UCSD-AML1 (cell line): Measurements from ENCODE around the gene CTNS.

Experiments
- DNase-seq: peaks from one replicate; lab custom pipeline; 2025; ENCODE audit not compliant: unreplicated experiment; lab: John Stamatoyannopoulos, UW

The CTNS gene

GRCh38 chr17:3636154-3636907 is at the start of gene CTNS, which contains the start of gene SHPK:
CTNS (plus strand) TSS chr17:3636760; CDS start chr17:3640207, 3,447 bp downstream.
SHPK (minus strand) TSS chr17:3636250; CDS start chr17:3636219, 31 bp downstream.
- DNase-seq: peak; percentile 97

- no peak for DNase-seq
These were observed 46.8 kb upstream of the CTNS start for GRCh38 chr17:3589784-3590183.

DNA sequence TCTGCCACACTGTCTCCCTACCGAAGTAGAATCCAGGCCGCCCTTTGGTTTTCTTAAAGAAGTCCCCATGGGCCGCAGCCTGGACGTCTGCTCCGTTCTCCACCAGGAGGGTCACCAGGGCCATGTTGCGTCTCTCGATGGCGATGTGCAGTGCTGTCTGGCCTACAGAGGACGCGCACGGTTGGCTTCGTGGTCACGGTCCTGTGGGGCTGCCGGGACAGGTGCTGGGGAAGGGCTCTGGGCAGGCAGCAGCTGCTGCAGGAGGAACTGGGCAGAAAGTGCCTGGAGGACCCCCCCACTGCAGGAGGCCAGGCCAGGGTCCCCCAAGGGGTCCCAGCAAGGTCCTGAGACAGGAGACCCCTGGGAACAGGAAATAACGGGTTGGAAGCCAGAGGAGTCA is 46.3 kb upstream of the CTNS start:
- DNase-seq: no peak

DNA sequence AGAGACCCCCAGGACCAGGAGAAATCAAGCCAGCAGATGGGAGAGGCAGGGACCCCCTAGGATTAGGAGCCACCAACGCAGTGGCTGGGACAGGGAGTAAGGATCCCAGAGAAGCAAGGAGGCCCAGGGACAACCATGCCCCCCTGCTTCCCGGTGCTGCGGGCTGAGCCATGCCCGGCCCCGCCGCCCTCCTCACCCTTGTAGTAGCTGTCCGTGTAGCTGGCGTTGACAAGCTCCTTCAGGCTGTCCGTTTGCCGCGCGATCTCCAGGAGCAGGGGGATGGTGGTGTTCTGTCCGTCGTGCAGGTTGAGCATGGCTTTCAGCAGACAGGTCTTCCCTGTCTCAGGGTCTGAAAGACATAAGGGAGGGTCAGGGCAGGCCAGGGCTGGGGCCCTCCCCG is 45.8 kb upstream of the CTNS start:
- DNase-seq: no peak

DNA sequence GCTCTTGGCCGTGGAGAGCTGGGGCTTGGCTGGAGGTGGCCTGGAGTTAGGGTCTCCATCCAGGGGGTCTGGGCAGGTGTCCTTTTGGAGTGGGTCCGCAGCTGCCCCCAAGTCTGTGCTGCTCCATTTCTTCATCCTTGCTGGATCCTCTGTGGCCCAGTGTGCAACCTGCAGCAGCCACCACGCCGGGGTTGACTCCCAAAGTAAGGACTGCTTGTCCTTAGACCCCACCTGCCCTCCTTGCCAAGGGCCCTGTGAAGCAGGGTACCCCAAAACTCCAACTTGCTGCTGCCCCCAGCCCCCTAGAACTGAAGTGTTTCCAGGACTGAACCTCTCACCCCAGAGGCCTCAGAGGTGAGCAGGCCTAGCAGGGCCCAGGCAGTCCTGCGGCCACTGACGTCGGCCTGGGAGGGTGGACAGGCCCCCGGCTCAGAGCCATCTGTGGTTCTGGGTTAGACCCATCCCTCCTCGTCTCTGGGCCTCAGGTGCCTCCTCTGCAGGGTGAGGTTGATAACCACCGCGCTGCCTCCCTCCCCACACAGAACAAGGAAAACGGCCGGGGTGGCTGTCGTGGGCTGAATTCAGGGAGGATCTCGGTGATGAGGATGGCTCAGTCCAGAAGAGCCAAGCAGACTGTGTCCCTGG is 44.2 kb upstream of the CTNS start:
- no peak for DNase-seq

DNA sequence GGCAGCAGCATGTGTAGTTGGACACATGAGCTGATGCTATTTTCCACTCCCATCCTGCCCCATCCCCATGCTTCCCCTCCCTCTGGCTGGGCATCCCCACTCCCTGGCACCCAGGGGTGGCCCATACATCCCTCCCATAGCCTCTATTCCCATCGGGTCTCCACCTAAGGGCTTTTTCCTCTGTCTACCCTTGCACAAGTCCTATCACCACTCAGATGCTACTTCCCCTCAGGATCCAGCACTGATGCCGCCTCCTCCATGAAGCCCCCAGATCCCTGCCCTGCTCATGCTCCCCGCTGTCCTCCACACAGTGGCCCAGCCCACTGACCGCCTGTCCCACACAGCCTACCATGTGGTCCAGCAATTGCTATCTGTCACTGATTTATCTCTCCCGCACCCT is 43.2 kb upstream of the CTNS start:
- no peak for DNase-seq

DNA sequence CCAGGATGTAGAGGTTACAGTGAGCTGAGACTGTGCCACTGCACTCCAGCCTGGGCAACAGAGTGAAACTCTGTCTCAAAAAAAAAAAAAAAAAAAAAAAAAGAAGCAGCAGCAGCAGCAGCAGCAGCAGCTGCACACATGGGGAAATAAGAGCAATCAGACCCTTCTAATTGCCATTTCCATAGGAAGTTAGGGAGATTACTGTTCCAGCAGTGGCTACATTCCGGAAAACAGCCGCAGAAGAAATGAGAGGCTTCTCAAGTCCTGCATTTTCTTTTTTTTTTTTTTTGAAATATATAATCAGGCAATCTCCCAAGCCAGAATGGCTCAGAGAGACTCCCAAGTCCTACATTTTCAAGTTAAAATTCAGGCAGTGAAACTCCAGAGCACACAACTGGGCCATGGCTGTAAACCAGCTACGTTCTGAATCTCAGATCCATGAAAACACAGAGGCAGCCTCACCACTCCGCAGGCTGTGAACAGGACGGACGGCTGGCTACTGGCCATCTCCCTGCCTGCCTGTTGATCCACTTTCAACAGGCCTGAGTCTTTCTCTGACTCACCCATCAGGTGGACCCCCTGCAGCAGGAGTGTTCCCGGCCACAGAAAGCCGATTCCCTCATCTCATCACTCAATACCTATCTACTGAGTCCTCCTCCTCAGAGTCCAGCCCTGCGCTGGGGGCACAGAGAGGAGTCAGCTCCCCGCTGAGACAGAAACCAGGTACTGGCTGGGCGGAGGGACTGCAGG is 42.3 kb upstream of the CTNS start:
- no peak for DNase-seq

DNA sequence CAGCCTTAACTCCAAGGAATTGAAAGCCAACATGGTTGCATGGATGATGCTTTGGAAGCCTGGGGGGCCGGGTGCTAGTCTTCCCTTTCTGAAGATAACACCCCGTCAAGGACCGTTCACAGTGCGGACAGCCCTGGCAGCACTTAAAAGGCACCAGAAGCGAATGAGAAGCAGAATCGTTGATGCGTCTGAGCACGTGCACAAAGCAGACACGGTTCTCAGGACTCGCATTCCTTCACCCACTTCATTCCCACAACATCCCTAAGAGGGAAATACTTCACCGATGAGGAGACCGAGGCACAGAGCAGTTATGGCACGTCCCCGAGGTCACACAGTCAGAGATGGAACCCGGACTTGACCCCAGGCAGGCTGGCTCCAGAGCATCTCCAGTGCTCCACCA is 41.6 kb upstream of the CTNS start:
- no peak for DNase-seq

- no peak for DNase-seq
These were observed 39.6 kb upstream of the CTNS start for GRCh38 chr17:3596804-3597464.

- no peak for DNase-seq
These were observed 38.5 kb upstream of the CTNS start for GRCh38 chr17:3598078-3598477.

GRCh38 chr17:3600529-3601205 is 35.9 kb upstream of the CTNS start:
- DNase-seq: no peak

DNA sequence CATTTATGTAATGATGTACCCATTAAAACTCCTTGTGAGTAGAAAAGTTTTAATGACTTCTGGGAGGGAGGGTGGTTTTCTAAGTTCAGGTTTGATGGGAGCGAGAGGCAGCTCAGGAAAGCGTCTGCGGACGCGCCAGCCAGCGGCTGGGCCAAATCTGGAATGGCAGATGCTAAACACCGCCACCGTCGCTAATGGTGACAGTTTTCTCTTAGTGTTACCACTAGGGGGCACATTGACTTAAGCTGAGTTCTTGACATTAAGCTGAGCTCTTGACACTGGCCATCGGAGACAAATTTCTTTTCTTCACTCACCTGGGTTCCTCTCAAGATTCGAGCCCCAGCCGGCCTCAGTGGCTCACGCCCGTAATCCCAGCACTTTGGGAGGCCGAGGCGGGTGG is 34.1 kb upstream of the CTNS start:
- DNase-seq: peak; percentile 16

DNA sequence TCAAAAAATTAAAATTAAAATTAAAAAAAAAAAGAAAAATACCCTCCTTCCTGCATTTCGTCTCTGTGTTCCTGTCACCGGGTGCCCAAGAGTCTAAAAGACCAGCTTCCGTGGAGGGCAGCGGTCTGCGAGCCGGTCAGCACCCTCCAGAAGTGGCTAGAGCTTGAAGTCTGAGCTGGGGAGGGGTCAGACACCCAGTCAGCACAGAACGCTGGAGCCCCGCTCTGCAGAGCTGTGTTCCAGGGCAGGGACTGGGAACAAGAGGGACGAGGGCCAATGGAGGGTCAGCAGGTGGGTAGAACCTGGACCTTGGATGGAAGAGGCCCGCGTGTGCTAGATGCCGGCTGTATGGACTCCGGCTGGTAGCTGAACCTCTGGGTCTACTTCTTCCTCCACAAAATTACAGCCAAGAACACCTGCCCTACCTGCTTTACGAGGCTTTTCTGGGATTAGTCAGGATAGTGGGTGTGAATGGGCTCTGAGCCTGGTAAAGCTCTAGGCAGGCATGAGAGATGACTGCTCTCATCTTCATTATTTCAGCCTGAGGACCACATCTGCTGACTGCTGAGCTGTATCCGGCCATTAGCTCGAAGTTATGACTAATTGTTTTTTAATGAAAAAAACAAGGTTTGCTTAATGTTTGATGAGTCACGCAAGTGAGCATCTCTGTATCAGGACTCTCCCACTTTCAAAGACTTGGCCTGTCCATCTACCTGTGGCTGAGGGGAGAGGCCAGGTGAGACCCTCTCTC is 33.3 kb upstream of the CTNS start:
- DNase-seq: no peak

DNA sequence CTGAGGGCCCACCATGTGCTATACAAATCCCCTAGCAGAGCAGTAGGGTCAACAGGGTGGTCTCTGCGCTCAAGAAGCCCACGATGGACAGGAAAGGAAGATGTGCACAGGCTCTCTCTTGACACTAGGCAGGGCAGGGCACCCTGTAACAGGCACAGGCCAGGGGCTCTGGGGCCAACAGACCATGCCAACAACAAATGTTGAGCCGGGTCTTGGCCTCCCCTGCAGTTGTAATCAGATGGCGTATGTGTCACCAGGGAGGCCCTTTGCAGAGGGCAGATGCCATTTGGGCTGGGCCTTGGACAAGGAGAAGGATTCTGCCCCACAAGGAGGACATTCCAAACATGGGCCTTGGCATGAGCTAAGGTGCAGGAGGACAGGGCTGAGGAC is 32.7 kb upstream of the CTNS start:
- no peak for DNase-seq

DNA sequence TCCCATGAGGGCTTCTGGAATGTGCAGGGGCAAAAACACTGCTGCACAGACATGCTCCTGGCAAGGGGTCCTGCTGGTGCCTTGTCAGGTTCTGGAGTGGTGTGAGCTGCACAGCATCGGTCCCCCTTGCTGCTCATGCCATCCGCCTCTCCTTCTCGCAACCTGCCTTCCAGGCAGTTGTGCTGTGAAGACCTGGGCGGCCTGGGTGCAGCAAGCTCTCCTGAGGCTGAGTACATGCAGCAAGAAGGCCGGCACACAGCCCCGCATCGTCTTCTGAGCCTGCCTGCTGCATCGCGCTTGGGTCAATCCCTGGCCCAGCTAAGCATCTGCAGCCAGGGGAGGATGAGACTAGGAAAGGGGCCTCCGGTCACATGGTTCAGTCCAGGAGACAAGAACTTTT is 26.9 kb upstream of the CTNS start:
- DNase-seq: no peak

DNA sequence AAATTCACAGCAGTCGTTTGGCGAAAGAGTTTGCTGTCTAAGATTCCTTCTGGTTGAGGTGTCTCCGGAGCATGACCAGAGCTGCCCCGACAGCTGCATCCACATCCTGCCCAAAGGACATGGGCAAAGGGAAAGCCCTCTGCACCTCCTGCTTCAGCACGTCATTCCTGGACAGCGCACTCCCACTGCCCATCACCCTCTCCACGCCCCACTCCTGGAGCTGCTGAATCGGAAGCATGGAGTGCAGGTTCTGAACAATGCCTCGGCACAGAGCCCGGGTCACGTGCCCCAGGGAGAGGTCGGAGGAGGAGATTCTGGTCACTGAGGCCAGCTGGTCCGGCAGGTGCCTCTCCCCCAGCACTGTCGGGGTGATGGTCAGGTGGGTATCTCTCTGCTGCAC is 26.0 kb upstream of the CTNS start:
- no peak for DNase-seq

DNA sequence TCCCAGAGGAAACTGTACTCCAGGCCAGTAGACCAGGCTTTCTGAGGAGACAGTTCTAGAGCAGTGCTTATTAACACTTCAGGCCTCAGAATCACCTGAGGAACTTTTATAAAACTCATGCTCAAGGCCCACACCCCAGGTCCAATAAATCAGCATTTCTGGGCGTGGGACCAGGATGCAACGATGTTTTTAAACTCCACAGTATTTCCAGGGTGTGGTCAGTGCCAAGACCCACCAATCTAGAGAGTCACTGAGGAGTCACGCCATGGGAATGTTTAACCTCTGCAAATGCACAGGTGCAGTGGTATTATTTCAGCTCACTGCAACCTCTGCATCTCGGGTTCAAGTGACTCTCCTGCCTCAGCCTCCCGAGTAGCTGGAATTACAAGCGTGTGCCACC is 23.4 kb upstream of the CTNS start:
- DNase-seq: no peak

DNA sequence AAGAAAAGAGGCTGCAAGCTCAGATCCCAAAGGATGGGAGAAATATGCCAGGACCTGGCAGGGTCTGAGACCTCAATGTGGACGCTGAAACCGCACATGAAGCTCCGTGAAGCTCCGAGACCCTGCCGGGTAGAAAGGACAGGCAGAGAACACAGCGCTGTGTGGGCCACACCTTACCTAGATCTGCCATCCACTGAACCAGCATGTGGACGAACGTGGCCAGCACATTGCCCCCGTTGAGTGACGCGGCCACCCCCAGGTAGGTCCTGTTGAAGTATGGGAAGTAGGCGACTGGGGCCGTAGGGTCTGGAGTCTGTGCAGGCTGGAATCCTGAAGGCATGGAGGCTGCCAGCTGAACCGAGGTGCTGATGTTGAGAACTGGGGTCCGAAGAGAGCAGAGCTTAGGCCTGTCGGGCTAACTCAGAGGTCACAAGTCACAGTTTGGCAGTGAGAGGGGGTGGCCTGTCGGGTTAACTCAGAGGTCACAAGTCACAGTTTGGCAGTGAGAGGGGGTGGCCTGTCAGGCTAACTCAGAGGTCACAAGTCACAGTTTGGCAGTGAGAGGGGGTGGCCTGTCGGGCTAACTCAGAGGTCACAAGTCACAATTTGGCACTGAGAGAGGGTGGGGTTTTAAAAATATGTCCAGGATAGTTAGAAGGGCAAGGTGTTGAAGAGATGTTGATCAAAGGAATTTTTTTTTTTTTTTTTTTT is 21.2 kb upstream of the CTNS start:
- no peak for DNase-seq

GRCh38 chr17:3621146-3621720 is 15.3 kb upstream of the CTNS start:
- DNase-seq: no peak
